Measurements from ENCODE around the gene ACOT7. TPM values are rescaled to one million over a fixed set of nuclear protein-coding genes. Genes with fewer than 3 reads are reported as not detected.
"Not testable (repeated sequence)": the region's sequence is repeated elsewhere in the genome, so short reads cannot be mapped to it uniquely, and the experiment has no call there.

Gene ACOT7
- total and polyA plus RNA-seq, 7 donors, result 2.3 to 12.4 (median 4.1) TPM

DNA sequence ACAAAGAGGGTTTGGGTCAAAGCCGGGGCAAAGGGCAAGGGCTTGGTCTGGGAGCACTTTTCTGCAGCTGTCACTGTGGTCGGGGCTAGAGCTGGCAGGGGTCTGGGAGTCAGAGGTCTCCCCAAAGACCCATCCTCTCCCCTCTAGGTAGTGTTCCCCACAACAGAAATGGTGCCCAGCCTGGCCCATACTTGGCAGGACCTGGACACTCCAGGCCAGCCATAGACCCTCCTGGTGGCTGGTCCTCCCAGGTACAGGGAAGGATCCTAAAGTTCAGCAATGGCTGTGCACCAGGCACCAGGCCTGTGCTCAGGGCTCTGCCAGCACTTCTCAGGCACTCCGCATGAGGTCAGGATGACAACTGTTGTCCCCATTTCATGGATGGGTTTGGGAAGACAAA lies 42.0 kb upstream of the ACOT7 start:
- H3K4me3 ChIP-seq, result no peak overlapping the region
- TF ChIP-seq, protein P1, sequence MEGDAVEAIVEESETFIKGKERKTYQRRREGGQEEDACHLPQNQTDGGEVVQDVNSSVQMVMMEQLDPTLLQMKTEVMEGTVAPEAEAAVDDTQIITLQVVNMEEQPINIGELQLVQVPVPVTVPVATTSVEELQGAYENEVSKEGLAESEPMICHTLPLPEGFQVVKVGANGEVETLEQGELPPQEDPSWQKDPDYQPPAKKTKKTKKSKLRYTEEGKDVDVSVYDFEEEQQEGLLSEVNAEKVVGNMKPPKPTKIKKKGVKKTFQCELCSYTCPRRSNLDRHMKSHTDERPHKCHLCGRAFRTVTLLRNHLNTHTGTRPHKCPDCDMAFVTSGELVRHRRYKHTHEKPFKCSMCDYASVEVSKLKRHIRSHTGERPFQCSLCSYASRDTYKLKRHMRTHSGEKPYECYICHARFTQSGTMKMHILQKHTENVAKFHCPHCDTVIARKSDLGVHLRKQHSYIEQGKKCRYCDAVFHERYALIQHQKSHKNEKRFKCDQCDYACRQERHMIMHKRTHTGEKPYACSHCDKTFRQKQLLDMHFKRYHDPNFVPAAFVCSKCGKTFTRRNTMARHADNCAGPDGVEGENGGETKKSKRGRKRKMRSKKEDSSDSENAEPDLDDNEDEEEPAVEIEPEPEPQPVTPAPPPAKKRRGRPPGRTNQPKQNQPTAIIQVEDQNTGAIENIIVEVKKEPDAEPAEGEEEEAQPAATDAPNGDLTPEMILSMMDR (IDR thresholded peaks at IDR 0.05), result no peak
- H3K27ac ChIP-seq, result no peak overlapping the region
- no peaks in the 10 kb centered on the region for H3K9me3 ChIP-seq
- no peaks in the 10 kb centered on the region for H3K4me1 ChIP-seq
- intact Hi-C loops (cut with DNase I), result no loop called here
- DNase-seq (no peak), ATAC-seq (no peak)
- H3K27me3 ChIP-seq (ENCODE audit: insufficient read depth in 3 of 3, low read length in 2 of 3), result peaks cover 0 to 27% (median 7%) of the 10 kb centered on the region in 3 donors
- H3K36me3 ChIP-seq (ENCODE audit: insufficient read depth in 1 of 2, low read depth in 1 of 2), result no peaks in the 10 kb centered on the region
- WGBS, 3 donors, result 64 to 76% (median 71%) methylated on average over 3 of the region's 3 CpGs

DNA sequence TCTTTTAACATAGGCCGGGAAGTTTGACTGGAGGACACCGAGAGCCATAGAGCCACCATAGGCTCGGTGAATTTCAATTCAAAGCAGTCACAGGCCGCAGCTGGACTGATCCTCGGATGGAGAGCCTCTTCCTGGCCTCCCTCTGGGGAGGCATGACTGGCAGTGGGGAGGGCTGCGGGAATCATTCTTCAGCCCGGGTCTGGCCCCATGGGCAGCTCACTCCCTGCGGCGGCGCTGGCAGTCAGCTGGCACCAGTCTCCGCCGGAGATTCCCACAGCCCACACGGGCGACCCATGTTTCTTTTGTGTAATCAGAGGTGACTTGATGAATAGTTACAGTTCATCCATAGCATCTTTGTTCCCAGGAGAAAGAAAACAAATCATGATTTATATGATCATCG lies 41.6 kb upstream of the ACOT7 start:
- H3K4me3 ChIP-seq, result no peak overlapping the region
- no peak overlapping the region for H3K27ac ChIP-seq
- peaks cover 0 to 29% (median 5%) of the 10 kb centered on the region in 3 donors for H3K27me3 ChIP-seq (ENCODE audit: insufficient read depth in 3 of 3, low read length in 2 of 3)
- ATAC-seq (no peak), DNase-seq (no peak)
- TF ChIP-seq, protein P1 (IDR thresholded peaks at IDR 0.05), result no peak
- WGBS, 3 donors, result 85 to 87% (median 85%) methylated on average over 14 to 15 of the region's 15 CpGs
- no peaks in the 10 kb centered on the region for H3K36me3 ChIP-seq (ENCODE audit: insufficient read depth in 1 of 2, low read depth in 1 of 2)
- H3K9me3 ChIP-seq, result no peaks in the 10 kb centered on the region
- H3K4me1 ChIP-seq, result no peaks in the 10 kb centered on the region
- intact Hi-C loops (cut with DNase I), result no loop called here

DNA sequence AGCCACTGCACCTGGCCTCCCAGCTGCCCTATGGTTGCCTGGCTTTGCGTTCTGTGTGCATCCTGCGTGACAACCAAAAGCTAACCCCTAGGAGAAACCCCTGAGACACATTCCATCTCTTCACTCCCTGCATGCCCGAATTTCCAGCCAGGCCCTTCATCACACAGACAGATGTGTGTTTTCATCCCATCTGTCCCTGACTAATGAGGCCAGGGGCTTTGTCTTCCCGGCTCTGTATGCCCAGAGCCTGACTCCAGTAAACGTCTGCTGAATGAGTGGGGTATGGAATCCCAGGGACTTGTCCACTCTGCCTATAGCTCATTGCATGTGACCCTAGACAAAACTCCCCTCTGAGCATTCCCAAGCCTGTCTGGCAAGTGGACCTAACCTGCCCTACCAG lies 40.6 kb upstream of the ACOT7 start:
- WGBS, 3 donors, result 58 to 65% (median 64%) methylated on average over 5 of the region's 5 CpGs
- TF ChIP-seq, protein P1 (IDR thresholded peaks at IDR 0.05), result no peak
- peaks cover 0 to 26% (median 4%) of the 10 kb centered on the region in 3 donors for H3K27me3 ChIP-seq (ENCODE audit: insufficient read depth in 3 of 3, low read length in 2 of 3)
- DNase-seq, result no peak
- H3K4me1 ChIP-seq, result no peaks in the 10 kb centered on the region
- no peaks in the 10 kb centered on the region for H3K9me3 ChIP-seq
- H3K27ac ChIP-seq, result no peak overlapping the region
- H3K4me3 ChIP-seq, result no peak overlapping the region
- ATAC-seq, result no peak
- H3K36me3 ChIP-seq (ENCODE audit: insufficient read depth in 1 of 2, low read depth in 1 of 2), result no peaks in the 10 kb centered on the region
- intact Hi-C loops (cut with DNase I), result no loop called here

DNA sequence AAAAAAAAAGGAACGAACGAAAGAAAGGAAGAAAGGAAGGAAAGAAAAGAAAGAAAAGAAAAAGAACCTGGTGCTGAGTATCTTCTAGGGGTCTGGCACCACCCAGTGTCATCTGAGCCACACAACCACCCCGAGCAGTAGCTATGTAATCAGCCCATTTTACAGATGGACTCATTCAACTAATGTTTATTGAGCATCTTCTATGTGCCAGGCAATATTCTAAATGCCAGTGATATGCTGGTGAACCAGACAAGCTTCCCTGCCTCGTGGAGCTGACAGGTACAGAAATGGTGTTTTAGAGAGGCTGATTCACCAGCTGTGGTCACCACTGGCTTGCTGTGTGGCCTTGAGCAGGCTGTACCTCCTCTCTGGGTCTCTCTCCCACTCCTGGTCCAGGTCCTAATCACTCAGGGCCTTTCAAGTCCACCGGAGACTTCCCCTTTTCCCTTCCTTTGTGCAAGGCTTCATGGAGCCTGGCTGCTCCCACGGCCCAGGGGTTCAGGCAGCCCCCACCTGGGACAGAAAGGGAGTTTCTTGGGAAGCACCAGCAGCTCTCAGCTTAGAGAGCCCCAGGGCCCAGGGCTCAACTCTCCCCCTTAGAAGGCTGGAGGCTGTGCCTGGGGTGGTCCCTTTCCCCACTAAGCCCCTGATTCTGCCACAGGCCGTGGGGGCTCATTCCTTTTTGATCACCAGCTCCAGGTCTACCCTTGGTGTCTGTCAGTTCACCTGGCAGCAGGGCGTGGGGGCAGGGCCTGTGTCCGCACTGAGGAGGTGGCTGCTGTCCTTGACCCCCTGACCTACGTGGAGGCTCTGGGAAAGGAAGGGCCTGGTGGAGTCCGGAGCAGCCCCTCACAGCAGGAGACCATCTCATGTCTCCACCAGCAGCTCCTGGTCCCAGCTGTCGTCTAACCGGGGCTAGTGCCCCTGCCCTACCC lies 38.3 kb upstream of the ACOT7 start:
- H3K4me3 ChIP-seq; H3K36me3 ChIP-seq (ENCODE audit: insufficient read depth in 1 of 2, low read depth in 1 of 2); DNase-seq; H3K9me3 ChIP-seq; ATAC-seq; intact Hi-C loops (cut with DNase I); H3K27ac ChIP-seq; H3K4me1 ChIP-seq: not testable (repeated sequence)
- peaks cover 0 to 37% (median 6%) of the 10 kb centered on the region in 3 donors for H3K27me3 ChIP-seq (ENCODE audit: insufficient read depth in 3 of 3, low read length in 2 of 3)
- 71 to 73% (median 72%) methylated on average over 11 to 13 of the region's 13 CpGs for WGBS, 3 donors

DNA sequence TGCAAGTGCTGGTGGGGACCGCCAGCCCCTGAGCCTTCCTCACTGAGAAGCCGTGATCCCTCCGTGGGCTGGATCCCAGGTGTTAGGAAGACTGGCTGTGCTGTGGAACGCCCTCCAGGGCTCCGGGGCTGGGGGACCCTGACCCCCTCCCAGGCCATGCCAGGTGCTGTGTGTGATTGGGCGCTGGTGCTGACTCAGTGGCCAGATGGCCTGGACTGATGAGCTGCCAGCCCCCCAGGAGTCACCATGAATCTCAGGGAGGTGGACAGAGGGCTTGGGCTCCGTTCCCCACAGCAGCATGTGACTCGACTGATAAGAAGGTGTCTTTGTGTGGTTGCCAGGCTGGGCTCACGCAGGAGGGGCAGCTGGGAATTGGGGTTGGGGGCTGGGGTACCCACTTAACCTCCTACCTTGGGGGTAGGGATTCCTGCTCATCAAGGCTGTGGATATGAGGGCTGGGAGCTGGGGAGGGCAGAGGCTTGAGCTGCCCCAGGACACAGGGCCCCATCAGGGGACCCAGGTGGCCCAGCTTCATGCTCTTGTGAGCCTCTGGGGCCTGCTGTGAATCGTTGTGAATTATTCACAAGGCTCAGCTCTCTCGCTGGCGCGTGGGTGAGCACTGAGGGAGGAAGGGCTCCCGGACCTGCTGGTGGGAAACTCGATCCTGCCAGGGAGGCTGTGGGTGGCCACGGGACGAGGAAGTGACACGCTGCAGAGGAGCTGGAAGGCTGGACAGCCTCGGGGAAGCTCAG lies 36.3 kb upstream of the ACOT7 start:
- H3K9me3 ChIP-seq; H3K4me3 ChIP-seq; H3K4me1 ChIP-seq; ATAC-seq; H3K27ac ChIP-seq; H3K36me3 ChIP-seq (ENCODE audit: insufficient read depth in 1 of 2, low read depth in 1 of 2); intact Hi-C loops (cut with DNase I); DNase-seq: not testable (repeated sequence)
- 31 to 38% (median 32%) methylated on average over 19 of the region's 19 CpGs for WGBS, 3 donors
- H3K27me3 ChIP-seq (ENCODE audit: insufficient read depth in 3 of 3, low read length in 2 of 3), result peaks cover 0 to 58% (median 16%) of the 10 kb centered on the region in 3 donors

DNA sequence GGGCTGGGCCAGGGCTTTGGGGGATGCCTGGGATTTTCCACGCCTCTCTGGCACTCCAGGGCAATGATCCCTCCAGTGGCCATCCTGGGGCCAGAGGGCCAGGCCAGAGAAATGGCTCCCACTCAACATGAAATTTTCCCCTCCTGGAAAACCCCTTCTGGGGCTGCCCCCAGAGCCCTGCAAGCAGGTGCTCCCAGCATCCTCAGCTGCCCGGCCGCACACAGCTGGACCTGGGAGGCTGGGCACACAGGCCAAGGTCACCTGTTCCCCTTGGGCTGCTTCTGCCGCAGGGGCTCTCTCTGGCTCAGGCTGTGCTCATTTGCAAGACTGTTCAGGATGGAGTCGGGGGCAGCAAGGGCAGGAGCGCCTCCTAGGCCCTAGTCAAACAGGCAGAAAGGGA lies 34.9 kb upstream of the ACOT7 start:
- peaks cover 0 to 71% (median 26%) of the 10 kb centered on the region in 3 donors for H3K27me3 ChIP-seq (ENCODE audit: insufficient read depth in 3 of 3, low read length in 2 of 3)
- ATAC-seq; intact Hi-C loops (cut with DNase I); H3K4me1 ChIP-seq; H3K4me3 ChIP-seq; DNase-seq; H3K9me3 ChIP-seq; H3K36me3 ChIP-seq (ENCODE audit: insufficient read depth in 1 of 2, low read depth in 1 of 2); H3K27ac ChIP-seq: not testable (repeated sequence)
- WGBS, 3 donors, result 58 to 69% (median 67%) methylated on average over 4 to 6 of the region's 6 CpGs

Data from psoas muscle (tissue), 8 donors.